Prostate gland (tissue), 2 donors: Measurements from ENCODE around the gene ZNF182.

ENCODE experiments used
- CTCF ChIP-seq, 4 experiments: fragments of 200-600 bp in 2 of 4; fragments of 450-650 bp in 2 of 4; sonication (generic) in 2 of 4; IDR thresholded peaks; 1 replicate in 3 of 4; 2 replicates in 1 of 4; pipeline ENCODE4 v1.5.1; 2016 to 2019; ENCODE audit warnings: antibody characterized with exemption in 4 of 4, mild to moderate bottlenecking in 2 of 4, moderate library complexity in 2 of 4
- POLR2A ChIP-seq: fragments of 450-650 bp; IDR thresholded peaks from one replicate; pipeline ENCODE4 v1.6.1; 2016; ENCODE audit warnings: antibody characterized with exemption, mild to moderate bottlenecking
- POLR2AphosphoS5 ChIP-seq: sonication (generic); formaldehyde crosslinking; IDR thresholded peaks from one replicate; pipeline ENCODE4 v1.6.1; 2017; ENCODE audit warnings: antibody characterized with exemption

DNA sequence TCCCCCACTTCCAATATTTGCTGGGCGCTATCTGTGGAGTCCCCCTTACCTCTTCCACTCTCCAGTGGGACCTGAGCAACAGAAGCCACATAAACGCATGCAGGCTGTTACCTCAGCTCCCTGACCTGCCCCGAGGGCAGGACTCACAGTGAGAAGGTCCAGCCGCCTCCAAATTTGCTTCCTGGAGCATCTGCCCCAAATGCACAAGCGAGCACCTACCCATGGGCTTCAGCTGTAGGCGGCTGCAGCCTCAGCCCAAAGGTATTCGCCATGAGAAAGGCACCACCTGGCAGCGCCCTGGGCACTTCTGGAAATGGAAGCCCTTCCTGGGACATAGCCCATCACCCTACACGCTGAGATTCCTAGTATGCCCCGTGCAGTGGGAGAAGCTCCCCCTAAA is 26.4 kb upstream of the ZNF182 start:
- TF ChIP-seq CTCF (IDR thresholded peaks at IDR 0.05) (no peak), POLR2AphosphoS5 (no peak), POLR2A (no peak)
